ENCODE measurements around the gene SEPTIN2. TPM values are rescaled to one million over a fixed set of nuclear protein-coding genes. Genes with fewer than 3 reads are reported as not detected.
A peak's percentile ranks its signal among the peaks of the same experiment; 100 is the strongest.

SEPTIN2 gene
- 427 and 444 TPM in 2 replicates for total RNA-seq
- polyA plus RNA-seq = 475 and 512 TPM in 2 replicates
- 283 and 310 TPM in 2 replicates for polyA plus RNA-seq (2011; cell fraction: cytosol; rRNA removed)
- polyA plus RNA-seq (2011; cell fraction: nucleus; rRNA removed) = 541 and 691 TPM in 2 replicates
- polyA plus RNA-seq (2012) = 452 and 507 TPM in 2 replicates
- 956 and 1,008 TPM in 2 replicates for polyA minus RNA-seq
- 118 TPM for polyA minus RNA-seq (2011; cell fraction: cytosol; rRNA and poly(A)+ RNA removed)
- 304 and 428 TPM in 2 replicates for polyA minus RNA-seq (2011; cell fraction: nucleus; rRNA and poly(A)+ RNA removed)
- Bru-seq, nascent RNA = percentile 97 among the genes with signal in this experiment
- percentile 99 among the genes with signal in this experiment for BruChase-seq, experiment 1, labeled RNA remaining after a 6-hour chase
- percentile 100 among the genes with signal in this experiment for BruChase-seq, experiment 2, labeled RNA remaining after a 2-hour chase
- long read RNA-seq, transcript SEPT2-204 (13 exons, 3,701 nt) = minor isoform, 47 of 1,151 reads
- long read RNA-seq, transcript SEPT2-203 (13 exons, 3,315 nt) = major isoform, 806 of 1,151 reads
- long read RNA-seq, transcript SEPT2-208 (12 exons, 3,267 nt) = minor isoform, 6 of 1,151 reads
- long read RNA-seq, partial matches to known transcripts = 109 of 1,151 reads
- long read RNA-seq, other reads (novel, unspliced or antisense) = 173 of 1,151 reads

GRCh38 chr2:241315879-241316631 is at the start of gene SEPTIN2:
TSS of gene SEPTIN2 (plus strand) at chr2:241315925. CDS start at chr2:241324233, 8,308 bp downstream.
- CTCF ChIA-PET = interaction anchor here (0.6 to 1.8 kb wide), 2 partner anchors 25 to 41 kb away, joined by 3 to 4 read pairs; no protein-coding TSS in a partner anchor
- BruUV-seq (replicated peaks) = no TSS peak
- Histone ChIP-seq H3K27ac (ENCODE audit: insufficient read depth, low read depth, low read length) (peak within 1 kb of the TSS; percentile 90), H3K4me2 (ENCODE audit: insufficient read depth, low read length) (peak within 1 kb of the TSS; percentile 96), H2AFZ (ENCODE audit: low read depth, low read length) (peak within 1 kb of the TSS; percentile 50), H3K79me2 (ENCODE audit: control insufficient read depth, insufficient read depth, low read length) (peaks cover 89% of the 10 kb centered on the region), H3K9ac (replicated peaks; ENCODE audit: extremely low read depth, insufficient read depth, low read length) (peak within 1 kb of the TSS; percentile 98), H3K9me1 (replicated peaks; ENCODE audit: control insufficient read depth, extremely low read depth, insufficient read depth, low read length) (no peaks in the 10 kb centered on the region), H3K36me3 (ENCODE audit: control insufficient read depth in 2 of 2, extremely low read depth in 1 of 2, insufficient read depth in 2 of 2, low read length in 2 of 2) (no peaks in the 10 kb centered on the region), H3K4me1 (ENCODE audit: control insufficient read depth, extremely low read depth, insufficient read depth, low read length) (peaks cover 43% of the 10 kb centered on the region), H3K4me3 (replicated peaks in 1 of 3; ENCODE audit: insufficient read depth in 1 of 3, low read depth in 1 of 3, low read length in 3 of 3) (peak within 1 kb of the TSS; percentile 67 to 93 (median 92)), H3K27me3 (ENCODE audit: control insufficient read depth in 2 of 2, insufficient read depth in 2 of 2, low read length in 2 of 2) (no peaks in the 10 kb centered on the region), H3K9me3 (replicated peaks; ENCODE audit: control insufficient read depth, insufficient read depth, low read length) (no peaks in the 10 kb centered on the region), H4K20me1 (replicated peaks; ENCODE audit: control insufficient read depth, extremely low read depth, insufficient read depth, low read length) (peaks cover 7% of the 10 kb centered on the region)
- dilution Hi-C loops (cut with MboI; ENCODE audit: extremely low pct_ligation_motif_present, low sequenced_read_pairs) (no loop called here), intact Hi-C loops (cut with micrococcal nuclease) (loop anchor here (1.0 to 10.0 kb wide), 8 partner anchors 40 to 754 kb away; partner anchors contain the start of genes ATG4B, DUSP28, FARP2 and ING5)
- POLR2A ChIA-PET = interaction anchor here (1.5 kb wide), 1 partner anchor 57 kb away, joined by 4 read pairs; no protein-coding TSS in a partner anchor
- TF ChIP-seq MAX (IDR thresholded peaks at IDR 0.05; ENCODE audit: insufficient read depth, insufficient read length) (no peak), CTCF (IDR thresholded peaks at IDR 0.05; ENCODE audit: extremely low read depth in 1 of 2, insufficient read depth in 1 of 2, low read depth in 1 of 2, low read length in 2 of 2) (no peak), POLR2A (IDR thresholded peaks at IDR 0.05; ENCODE audit: low read depth, low read length) (peak; percentile 69), FOS (IDR thresholded peaks at IDR 0.05; ENCODE audit: borderline replicate concordance, insufficient read depth, low read length) (no peak), JUN (IDR thresholded peaks at IDR 0.05; ENCODE audit: borderline replicate concordance, insufficient read depth, insufficient read length, low read depth) (no peak), POLR2AphosphoS5 (IDR thresholded peaks at IDR 0.05; ENCODE audit: insufficient read depth, low read depth, low read length) (peak; percentile 71), MYC (IDR thresholded peaks at IDR 0.05; ENCODE audit: low read depth, low read length) (no peak), EZH2 (IDR thresholded peaks at IDR 0.05; ENCODE audit: borderline replicate concordance, low read depth, low read length, severe bottlenecking) (no peak), GATA2 (IDR thresholded peaks at IDR 0.05; ENCODE audit: insufficient read depth, insufficient read length, low read depth, low read length) (no peak)
- DNase-seq (ENCODE audit: low read depth, low spot score) = peak; percentile 85
- FAIRE-seq = no peak
